GM18502 (cell line): ENCODE data around the gene MARCHF10.

Experiments
- ATAC-seq: cut with Tn5 transposase; IDR thresholded peaks from one replicate; pipeline ENCODE4 v1.9.1; 2021; ENCODE audit warnings: mild to moderate bottlenecking; ENCODE audit not compliant: unreplicated experiment, poor library complexity

MARCHF10 gene

DNA sequence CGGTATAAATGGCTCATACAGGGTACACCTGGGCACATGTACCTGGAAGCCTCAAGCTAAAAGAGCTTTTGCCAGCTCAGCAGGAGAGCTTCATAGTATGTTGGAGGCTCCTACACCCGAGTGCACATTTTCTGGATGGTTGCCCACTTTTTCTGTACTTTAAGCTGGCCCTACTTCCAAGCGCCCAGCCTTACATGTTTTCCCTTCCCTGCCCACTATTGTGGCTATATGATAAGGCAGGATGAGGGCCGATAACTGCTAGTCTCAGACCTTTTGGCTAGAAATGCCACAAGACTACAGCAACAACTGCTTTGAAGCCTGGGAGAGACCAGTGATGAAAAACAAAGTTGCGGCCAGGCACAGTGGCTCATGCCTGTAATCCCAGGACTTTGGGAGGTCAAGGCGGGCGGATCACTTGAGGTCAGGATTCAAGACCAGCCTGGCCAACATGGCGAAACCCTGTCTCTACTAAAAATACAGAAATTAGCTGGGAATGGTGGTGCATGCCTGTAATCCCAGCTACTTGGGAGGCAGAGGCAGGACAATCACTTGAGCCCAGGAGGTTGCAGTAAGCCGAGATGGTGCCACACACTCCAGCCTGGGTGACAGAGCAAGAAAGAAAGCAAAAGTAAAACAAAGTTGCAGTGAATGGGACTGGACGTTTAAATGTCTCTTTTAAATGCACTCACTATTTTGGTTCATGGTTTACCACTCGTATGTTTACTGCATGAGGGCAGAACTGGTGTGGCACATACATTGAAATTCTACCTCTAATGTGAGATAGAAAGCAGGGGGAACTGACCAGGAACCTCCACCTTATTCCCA, 14.2 kb upstream of the MARCHF10 start:
- ATAC-seq = no peak

DNA sequence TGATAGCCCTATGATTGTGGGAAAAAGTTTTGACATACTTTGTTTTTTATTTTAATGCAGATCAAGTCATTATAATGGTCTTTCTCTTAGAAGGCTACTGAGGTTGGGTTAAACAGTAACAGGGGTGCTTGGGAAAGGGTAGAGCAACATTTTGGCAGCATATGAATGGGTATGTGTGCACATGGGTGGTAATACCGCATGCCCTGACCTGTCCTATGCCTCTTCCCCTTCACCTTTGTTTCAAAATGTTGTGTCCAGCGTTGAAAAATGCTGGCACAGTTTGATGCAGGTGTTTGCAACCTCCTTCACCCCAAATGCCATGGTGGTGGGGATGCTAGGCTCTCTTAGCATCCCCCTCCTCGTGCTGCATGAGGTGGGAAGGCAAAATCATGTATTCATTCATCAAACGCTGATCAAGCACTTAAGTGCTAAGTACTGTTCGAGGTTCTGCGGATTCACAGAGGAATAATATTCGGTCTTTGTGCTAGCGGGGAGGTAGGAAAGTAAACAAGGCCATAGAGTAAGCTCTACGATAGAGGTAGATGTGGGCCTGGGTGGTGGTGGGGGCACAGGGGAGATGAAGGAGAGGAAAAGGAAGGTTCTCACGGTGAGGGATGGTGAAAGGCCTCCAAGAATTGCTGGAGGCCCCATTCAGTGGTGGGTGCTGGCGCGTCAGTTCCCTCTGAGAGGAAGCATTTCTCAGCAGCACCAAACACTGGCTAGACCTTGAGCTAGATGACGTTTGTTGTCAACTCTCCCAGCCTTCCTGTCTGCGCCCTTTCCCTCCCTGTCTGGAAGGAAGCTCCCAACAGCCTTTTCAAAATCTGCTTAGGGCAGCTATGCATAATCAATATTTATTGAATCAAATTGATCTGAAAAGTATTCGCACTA, 13.3 kb upstream of the MARCHF10 start:
- ATAC-seq = no peak

DNA sequence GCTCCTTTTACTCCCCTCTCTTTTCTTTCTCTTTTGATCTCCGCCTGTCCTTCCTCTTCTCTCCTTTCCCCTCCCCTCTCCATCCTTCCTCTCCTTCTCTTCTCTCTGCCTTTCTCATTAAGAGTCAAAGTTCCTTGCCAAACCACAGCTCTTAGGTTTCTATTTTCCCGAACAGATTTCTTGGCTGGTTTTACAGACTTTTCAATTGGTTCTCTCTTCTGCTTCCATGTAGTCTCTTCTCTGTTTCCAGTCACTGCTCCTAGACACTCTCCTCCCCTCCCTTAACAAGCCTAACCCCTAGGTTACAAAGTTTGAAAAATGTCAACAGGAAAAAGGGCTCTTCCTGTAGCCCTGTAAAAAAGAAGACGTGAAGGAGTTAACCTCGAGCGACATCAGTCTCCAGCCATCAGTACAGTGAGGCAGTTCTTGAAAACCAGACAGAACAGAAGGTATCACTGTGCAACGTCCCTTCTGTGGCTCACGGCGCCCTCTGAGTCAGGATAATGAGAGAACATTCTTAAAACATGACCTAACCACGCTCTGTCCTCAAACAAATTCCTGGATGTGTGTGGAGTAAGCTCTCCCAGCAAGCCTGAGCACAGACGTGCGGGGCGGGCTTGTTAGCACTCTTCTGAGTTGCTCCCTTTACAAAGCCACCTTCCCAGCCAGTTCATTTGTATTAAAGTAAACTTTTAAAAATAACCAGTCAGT, 11.6 kb upstream of the MARCHF10 start:
- no peak for ATAC-seq

DNA sequence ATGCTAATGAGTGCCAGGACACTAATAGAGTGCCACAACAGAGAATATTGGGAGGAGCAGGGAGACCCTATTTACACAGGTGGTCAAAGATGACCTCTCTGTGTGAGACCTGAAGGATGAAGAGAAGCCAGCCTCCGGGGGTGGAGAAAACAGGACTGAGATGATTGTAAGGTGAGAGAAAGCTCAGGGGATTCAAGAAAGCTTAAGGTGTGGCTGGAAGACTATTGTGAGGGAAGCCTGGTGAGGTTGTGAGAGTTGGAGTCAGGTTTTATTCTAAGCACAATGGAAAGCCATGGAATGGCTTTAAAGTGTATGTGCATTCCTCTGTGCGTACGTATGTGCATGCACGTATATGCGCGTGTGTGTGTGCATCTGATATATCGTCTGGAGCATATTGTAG, 10.4 kb upstream of the MARCHF10 start:
- ATAC-seq = no peak

DNA sequence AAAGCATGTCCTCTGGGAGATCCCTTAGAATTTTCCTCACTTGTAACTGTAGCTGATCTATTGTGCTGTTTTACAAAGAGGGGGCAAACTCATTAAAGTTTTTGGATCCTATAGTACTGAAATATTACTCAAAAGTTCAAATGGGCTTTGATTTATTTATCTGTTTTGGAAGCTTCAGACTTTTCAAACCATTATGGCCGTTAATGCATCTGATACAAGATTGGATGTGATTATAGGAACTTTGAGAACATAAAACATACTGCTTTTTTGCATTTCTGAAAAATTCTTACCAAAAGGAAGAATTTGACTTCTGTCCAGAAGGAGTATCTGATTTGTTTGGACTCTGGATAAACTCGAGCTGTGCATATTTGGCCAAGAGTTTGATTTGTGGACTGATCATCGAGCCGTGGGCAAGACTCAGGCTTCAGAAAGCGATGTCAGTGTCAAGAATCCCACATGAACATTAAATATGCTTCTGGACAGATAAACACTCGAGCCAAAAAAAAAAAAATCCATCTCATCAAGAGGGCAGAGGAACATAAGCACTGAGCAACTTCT, 8.2 kb upstream of the MARCHF10 start:
- no peak for ATAC-seq

DNA sequence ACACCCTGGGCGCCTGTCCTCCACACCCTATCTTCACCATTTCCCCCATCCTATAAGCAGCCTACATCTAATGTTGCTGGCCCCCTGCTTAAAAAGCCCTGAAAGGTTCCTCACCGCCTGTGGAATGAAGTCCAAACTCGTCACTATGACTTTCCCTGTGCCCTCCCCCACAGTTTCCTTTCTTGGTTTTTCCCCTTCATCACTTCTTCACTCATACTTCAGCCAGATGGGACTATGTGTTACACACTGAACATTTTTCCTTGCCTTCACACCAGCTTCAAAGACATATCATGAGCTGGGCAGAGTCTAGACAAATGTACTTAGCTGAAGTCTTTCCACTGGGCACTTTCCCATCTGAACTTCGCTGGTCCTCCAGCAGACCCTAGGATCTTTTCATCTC, 1.5 kb upstream of the MARCHF10 start:
- no peak for ATAC-seq

DNA sequence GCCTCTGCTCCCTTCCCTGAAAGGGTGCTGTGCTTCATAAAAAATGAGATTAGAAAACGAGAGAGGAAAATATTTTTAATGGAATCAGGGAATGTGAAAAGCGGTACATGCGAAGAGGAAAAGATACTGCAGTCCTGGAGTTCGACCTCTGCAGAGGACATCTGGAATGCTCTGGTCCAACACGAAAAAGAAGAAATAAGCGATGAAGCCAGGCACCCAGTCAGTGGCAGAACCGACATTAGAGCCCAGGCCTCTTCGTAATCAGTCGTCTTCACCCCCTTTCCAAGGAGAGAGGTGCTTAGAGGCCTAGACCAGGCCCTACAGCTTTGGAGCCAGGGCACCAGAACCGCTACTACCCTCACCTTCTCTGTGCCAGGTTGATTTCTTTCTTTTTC, 459 bp upstream of the MARCHF10 start:
- ATAC-seq = no peak

DNA sequence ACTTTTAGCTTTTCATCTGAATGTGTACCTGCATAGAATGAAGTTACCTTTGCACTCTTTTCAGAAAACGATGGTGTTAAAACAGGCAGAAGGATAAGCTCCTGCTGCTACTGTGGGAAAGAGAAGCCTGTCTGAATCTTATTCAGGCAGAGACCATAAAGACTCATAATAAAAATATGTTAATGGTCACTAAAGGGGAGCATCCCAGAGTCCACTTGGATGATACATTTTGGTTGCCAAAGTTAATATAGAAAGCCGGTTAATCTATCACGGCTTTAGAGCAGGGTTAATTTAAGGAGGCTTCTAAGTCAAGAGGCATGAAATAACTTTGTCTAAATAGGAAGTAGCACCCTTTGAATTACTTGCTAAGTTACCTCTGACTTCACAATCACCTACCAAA, 2.9 kb downstream of the MARCHF10 start:
- no peak for ATAC-seq

DNA sequence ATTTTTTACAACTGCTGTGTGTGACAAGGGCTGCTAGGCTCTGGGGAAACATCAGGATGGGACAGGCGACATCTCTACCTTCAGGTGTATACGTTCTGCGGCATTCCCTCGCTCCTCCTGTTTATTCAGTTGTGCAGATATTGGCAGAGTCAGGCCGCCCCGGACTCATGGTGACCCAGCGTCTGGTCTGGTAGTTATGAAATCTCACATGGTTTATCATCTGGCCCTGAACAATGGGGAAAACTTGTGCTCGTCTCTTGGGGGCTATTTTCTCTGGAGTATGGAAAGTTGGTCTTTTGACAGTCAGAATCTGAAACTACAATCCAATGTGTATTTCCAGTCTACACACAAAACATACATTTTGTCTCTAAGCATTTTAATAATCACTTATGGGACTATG, 3.3 kb downstream of the MARCHF10 start:
- ATAC-seq = no peak

DNA sequence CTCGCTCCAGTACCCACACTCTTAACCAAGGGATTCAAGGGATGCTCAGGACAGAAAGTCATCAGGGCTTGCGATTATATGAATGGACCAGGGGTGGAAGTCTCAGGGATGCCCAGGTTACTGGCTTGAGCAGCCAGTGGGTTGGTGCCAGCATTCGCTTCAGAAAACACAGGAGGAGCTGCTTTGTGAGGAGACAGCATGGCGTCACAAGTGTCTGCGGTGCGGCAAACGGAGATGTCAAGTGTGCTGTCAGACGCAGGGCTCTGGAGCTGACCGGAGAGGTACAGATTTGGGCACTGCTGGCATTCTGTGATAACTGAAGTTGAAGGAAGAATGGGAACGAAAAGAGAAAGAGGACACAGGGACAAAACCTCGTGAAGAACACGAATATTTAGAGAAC, 4.1 kb downstream of the MARCHF10 start:
- no peak for ATAC-seq

DNA sequence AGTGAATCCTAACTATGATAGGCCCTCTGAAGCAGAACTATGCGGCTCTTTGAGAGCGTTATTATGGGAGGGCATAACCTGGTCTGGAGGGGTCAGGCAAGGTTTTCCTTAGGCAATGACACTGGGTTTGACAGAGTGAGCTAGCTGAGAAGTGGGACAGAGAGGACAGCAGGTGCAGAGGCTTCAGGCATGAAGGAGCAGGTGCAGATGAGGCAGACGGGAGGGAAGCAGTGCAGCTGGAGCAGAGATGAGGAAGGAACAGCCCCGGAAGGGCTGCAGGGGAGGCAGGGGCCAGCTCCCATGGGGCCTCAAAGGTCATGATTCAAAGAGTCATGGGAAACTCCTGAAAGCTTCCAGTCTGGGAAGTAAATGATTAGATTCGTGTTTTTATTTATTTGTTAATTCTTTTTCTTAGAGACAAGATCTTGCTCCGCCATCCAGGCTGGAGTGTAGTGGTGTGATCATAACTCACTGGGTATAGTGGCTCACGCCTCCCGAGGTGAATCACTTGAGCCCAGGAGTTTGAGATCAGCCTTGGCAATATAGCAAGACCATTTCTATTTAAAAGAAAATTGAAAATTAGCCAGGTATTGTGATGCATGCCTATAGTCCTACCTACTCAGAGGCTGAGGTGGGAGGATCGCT, 5.4 kb downstream of the MARCHF10 start:
- ATAC-seq = no peak

DNA sequence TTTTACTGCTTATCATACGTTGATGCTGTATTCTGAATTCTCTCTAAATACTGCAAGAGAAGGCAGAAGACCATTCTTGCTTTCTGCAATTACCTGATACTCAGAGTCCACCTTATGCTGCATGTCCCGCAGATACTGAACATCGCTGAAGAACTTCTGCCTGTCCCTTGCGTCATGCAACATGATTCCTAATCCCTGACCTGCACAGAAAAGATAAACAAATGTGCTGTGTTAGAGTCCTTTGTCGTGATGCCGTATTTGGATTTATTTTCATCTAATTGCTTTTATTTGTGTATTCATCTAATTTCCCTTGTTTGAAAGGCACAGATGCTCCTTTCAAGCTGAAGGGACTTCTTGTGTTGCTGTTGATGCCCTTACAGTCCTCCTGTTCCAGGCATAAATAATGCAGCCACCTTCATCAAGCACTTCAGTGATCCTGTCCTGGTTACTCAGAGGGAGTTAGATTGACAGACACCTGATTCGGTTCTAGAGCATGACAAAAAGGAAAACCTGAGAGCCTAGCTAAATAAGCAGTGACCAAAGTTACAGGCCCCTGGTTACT, 6.5 kb downstream of the MARCHF10 start:
- no peak for ATAC-seq

DNA sequence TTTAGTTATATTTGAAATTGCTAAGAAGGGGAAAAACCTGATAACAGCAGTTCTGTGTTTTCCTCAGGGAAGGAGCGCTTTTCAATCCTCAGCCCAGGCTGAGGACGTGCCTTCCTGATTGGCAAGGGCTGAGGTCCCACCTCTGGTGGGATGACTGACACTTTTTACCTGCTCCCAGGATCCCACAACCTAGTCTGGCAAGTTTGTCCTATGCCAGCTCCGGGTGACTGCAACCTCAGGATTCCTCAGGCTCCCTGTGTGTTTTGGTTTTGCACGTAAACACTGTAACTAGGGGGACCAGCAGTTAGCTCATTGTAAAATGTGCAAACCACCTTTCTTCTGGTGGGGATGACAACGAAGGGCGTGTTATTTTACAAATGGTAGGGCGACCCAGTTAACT, 7.5 kb downstream of the MARCHF10 start:
- ATAC-seq = no peak

DNA sequence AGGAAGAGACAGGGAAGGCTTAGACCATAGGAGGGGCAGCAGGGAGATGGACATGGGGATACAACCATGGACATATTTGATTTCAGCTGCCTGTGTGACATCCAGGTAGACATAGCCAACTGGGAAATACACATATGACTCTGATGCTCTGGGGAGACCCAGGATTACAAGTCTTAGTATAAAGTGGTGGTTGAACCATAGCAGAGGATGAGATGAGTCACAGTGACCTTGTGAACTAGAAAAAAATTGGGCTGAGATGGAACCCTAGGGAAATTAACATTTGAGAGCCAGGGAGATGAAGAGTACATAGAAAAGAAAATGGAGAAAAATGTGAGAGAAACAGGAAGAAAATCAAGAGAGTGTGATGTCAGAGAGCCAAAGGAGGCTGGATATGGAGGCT, 10.2 kb downstream of the MARCHF10 start:
- no peak for ATAC-seq

DNA sequence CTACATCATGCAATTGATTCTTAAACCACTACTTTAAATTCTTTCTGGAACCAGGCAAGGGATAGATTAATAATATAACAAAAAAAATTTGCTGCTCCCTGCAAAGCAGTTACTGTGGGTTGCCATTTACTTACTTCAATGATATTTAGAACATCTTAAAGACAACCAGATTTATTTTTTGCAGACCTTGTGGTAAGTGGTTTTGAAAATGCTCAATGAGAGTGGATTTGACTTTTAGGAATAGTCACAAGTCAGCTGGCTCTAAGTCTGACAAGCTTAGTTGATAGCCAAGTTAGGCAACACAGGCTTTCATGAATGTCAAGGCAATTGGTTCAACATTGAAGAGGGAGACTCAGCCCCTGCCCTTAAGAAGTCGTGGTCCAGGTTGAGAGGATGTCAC, 11.8 kb downstream of the MARCHF10 start:
- no peak for ATAC-seq

DNA sequence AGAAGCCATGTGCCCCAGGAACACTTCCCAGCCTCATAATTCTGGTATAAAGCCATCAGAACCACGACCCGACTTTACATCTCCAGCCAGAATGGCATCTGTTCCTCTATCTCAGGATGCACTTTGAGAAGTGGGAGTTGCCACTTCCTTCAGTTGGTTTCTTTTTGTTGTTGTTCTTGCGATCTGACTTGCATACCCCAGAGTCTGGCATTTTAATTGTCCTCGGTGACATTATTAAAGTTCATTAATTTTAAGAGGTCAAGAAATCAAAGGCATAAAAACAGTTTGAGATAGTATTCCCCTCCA, 13.5 kb downstream of the MARCHF10 start:
- no peak for ATAC-seq

DNA sequence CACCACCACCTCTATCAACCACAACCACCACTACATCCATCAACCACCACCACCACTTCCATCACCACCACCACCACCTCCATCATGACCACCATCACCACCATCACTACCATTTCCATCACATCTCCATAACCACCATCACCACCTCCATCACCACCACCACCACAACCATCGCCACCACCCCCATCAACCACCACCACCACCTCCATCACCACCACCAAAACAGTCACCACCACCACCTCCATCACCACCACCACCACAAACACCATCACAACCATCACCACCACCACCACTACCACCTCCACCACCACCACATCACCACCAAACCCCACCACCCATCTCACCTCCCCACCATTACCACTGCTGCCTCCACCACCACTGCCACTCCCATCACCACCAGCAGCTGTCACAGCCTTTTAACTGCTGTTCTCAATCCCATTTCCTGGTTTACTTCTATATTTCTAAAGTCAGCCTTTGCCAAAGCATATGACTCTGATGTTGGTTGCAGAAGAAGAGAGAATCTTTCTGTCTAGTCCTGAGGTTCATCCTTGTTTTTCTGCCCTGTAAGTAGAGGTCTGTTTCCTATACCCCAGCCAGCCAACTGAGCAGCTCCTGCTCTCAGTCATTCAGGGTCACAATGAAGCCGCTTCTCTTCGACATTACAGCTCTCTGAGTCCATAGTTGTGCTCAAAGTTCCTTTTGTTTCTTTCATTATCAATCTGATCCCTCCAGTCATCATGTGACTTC, 14.0 kb downstream of the MARCHF10 start:
- ATAC-seq = no peak

DNA sequence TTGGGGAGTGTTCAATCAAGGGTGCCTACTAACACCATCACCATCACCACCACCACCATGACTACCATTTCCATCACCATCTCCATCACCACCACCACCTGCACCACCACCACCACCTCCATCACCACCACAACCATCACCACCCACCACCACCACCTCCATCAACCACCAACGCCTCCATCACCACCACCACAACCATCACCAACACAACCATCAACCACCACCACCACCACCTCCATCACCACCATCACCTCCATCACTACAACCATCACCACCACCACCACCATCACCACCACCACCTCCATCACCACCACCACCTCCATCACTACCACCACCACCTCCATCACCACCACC, 15.7 kb downstream of the MARCHF10 start:
- ATAC-seq = no peak

DNA sequence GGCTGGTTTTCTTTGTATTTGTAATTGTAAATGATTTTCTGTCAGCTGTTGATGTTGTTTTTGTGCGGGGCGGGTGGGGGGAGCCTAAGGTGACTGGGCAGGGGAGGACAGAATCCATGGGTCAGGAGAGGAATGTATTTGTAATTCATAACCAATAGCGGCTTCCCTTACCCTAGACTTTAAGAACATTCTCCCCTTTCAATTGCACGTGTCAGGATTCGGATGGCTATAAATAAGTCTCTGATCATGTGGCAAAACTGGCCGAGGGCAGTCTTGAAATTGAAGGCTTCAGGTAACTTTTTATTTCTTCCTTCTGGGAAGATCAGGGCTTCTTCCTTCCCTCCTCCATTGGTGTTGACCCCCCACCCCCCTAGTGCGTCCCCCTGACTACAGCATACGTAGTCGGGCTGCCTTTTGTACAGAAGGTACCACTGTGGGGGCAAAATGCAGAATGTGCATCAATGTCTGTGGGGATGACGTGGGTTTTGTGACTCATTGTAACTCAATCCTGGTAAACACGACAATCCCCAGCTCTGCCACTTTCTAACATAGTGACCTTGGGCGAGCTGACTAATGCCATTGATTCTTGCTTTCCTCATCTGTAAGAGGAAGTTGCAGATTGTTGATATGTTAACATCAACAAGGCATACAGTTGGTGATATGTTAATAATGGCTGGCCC, 16.2 kb downstream of the MARCHF10 start:
- no peak for ATAC-seq
